T follicular helper cell (primary cell): ENCODE data around the gene PSME1.
"Not testable (repeated sequence)": the region's sequence is repeated elsewhere in the genome, so short reads cannot be mapped to it uniquely, and the experiment has no call there.

Experiments
- DNase-seq: peaks from one replicate; pipeline ENCODE4 v3.0.0-alpha.2; 2020; ENCODE audit warnings: low read depth

The PSME1 gene

GRCh38 chr14:24105609-24106239 is 30.3 kb upstream of the PSME1 start:
- DNase-seq: not testable (repeated sequence)

- DNase-seq: no peak
These were observed 29.2 kb upstream of the PSME1 start for GRCh38 chr14:24106672-24107271.

GRCh38 chr14:24108336-24108874 is 27.6 kb upstream of the PSME1 start:
- DNase-seq: no peak

DNA sequence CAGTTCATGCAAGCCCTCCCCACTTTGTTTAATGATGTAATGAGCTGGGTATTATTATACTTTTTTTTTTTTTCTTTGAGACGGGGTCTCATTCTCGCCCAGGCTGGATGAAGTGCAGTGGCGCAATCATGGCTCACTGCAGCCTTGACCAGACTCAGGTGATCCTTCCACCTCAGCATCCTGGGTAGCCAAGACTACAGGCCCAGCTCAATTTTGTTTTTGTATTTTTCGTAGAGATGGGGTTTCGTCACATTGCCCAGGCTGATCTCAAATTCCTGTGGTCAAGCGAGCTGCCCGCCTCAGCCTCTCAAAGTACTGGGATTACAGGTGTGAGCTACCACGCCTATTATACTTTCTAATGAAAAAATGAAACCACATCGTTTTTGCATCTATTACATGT is 25.9 kb upstream of the PSME1 start:
- DNase-seq: no peak

GRCh38 chr14:24110523-24110922 is 25.5 kb upstream of the PSME1 start:
- DNase-seq: no peak

DNA sequence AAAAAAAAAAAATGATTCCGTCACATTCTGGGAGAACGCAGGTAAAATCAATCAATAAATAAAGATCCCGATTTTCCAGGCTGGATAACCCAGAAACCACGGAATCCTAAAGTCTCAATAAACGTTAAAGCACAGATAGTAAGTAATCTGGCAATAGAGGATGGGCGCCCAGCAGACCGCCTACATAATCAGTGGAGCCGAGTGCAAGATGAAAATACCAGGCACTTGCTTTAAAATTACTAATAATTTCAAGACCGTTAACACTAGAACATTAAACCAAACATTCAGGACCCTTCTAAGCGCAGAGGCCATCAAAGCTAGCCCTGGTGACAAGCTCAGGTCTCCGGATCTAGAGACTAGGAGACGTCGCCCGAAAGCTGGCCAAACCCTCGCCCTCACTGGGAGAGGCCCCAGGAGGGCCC is 22.6 kb upstream of the PSME1 start:
- DNase-seq: no peak

- DNase-seq: peak; percentile 67
These were observed 22.0 kb upstream of the PSME1 start for GRCh38 chr14:24113801-24114531.

GRCh38 chr14:24114532-24115421 is 21.2 kb upstream of the PSME1 start, which contains the start of the genes DCAF11 and NRL:
TSS of gene DCAF11 (plus strand) at chr14:24114777. CDS start at chr14:24115595, 818 bp downstream.
TSS of gene NRL (minus strand) at chr14:24114949. CDS start at chr14:24082848, 32,101 bp downstream.
- peak; percentile 97 for DNase-seq

DNA sequence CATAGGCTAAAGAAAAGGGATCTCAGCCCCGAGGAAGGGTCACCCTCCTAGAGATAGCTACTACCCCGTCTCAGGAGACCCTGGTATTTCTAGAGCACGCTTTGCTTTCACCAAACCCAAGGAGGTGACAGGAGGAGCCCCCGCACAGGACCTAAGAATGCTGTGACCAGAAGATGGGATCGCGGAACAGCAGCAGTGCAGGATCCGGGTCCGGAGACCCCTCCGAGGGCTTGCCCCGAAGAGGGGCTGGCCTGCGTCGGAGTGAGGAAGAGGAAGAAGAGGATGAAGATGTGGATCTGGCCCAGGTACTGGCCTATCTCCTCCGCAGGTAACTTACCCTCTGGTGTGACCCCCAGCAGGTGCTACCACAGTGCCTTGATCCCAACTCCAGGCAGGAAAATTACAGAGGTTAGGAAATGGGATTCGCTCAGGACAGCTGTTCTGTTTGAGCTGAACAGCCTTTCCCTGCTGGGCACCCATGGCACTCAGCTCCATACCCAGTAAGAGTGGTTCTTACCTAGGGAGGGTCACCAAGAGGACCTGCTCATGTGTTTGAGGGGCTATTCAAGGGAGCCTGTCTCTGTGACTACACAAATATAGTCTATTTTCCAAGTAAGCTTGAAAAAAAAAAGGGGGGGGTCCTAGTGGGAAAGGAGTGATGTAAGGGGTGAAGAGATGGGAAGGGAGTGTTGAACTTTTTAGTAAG is 20.4 kb upstream of the PSME1 start:
- DNase-seq: no peak

DNA sequence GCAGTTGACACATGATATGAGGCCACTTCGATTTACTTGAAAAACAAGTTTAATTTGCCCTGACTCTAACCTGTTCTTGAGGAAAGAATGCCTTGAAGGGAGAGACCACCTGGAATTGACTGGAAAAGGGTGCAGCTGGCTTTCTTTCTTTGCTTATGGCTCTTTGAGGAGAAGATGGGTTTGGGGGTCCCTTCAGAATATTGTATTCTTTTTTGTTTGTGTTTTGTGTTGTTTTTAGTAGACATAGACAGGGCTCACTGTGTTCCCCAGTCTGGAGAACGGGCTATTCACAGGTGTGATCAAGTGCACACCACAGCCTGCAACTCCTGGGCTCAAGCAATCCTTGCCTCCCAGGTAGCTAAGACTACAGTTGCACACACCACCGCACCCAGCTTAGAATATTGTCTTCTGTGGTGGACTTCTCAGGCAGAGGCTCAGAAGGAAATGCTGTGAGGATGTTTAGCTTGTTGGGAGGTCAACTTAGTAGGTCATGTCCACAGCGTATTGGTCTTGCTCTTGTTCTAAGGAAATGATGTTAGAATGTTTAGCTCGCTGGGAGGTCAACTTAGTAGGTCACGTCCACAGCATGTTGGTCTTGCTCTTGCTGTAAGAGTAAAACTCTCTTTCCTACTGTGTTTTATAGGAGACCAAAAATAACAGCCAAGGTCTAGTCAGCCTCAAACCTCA is 19.7 kb upstream of the PSME1 start:
- DNase-seq: no peak

DNA sequence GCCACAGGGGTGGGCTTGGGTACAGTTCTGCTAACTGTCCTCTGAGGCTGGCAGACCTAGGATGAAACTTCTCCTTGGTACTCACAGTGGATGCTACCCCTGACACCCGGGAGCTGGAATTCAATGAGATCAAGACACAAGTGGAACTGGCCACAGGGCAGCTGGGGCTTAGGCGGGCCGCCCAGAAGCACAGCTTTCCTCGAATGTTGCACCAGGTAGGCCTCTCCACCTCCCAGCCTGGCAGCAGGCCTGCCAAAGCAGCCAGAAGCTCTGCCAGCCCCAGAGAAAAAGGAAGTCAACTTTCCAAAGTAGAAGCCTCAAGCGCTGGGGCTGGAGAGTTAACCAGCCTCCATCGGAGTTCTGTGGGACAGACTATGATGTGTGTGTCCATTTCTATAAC is 18.8 kb upstream of the PSME1 start:
- DNase-seq: no peak

DNA sequence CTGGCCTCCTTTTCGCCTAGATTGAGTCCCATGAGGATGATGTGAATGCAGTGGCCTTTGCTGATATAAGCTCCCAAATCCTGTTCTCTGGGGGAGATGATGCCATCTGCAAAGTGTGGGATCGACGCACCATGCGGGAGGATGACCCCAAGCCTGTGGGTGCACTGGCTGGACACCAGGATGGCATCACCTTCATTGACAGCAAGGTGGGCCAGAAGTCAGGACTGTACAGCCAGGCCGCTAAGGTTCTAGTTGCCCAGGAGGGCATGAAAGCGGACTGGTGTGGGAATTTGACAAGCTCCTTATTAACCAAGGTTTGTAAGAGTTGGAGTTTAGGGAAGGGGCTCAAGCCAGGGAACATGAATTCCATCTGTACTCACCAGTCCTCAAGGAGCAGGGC is 16.3 kb upstream of the PSME1 start:
- DNase-seq: no peak

- no peak for DNase-seq
These were observed 14.8 kb upstream of the PSME1 start for GRCh38 chr14:24121210-24121609.

- no peak for DNase-seq
These were observed 13.6 kb upstream of the PSME1 start for GRCh38 chr14:24122416-24122815.

DNA sequence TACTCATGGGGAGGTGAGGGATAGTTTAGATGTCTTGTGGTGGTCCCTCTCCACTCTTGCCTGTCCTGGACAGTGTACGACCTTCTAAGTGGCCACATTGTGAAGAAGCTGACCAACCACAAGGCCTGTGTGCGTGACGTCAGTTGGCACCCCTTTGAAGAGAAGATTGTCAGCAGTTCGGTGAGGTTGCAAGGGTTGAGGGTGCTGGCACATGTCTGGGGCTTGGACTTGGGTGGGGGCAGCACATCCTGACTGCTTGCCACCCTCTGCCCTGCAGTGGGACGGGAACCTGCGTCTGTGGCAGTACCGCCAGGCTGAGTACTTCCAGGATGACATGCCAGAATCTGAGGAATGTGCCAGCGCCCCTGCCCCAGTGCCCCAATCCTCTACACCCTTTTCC is 13.1 kb upstream of the PSME1 start:
- DNase-seq: no peak

- DNase-seq: no peak
These were observed 12.3 kb upstream of the PSME1 start for GRCh38 chr14:24123424-24124417.

GRCh38 chr14:24126939-24127338 is 9.1 kb upstream of the PSME1 start:
- no peak for DNase-seq

DNA sequence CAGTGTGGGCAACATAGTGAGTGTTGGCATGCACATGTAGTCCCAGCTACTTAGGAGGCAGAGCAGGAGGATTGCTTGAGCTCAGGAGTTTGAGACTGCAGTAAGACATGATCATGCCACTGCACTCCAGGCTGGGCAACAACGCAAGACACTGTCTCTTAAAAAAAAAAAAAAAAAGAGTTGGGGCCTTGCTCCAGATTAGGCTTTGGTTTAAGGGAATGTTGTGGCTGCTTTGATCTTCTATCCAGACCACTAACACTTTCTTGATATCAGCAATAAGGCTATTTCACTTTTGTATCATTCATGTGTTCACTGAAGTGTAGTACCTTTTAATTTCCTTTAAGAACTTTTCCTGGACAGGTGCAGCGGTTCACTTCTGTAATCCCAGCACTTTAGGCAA is 8.3 kb upstream of the PSME1 start:
- no peak for DNase-seq

DNA sequence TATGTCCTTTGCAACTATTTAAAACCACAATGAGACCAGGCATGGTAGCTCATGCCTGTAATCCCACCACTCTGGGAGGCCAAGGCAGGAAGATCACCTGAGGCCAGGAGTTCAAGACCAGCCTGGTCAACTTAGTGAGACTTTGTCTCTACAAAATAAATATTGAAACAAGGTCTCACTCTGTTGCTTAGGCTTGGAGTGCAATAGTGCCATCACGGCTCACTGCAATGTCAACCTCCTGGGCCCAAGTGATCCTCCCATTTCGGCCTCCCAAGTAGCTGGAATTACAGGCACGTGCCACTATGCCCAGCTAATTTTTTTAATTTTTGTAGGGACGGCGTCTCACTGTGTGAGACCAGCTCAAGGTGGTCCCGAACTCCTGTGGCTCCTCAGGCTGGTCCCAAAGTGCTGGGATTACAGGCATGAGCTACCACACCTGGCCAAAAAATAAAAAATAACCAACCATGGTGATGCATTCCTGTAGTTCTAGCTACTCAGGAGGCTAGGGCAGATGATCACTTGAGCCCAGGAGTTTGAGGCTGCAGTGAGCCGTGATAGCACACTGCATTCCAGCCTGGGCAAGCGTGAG is 6.5 kb upstream of the PSME1 start:
- no peak for DNase-seq
